NAMALWA (cell line): ENCODE measurements around the gene LY6G6C.

Experiments
- DNase-seq: peaks from one replicate; pipeline ENCODE4 v3.0.0-alpha.2; 2015; ENCODE audit warnings: low spot score

Gene LY6G6C, protein sequence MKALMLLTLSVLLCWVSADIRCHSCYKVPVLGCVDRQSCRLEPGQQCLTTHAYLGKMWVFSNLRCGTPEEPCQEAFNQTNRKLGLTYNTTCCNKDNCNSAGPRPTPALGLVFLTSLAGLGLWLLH

DNA sequence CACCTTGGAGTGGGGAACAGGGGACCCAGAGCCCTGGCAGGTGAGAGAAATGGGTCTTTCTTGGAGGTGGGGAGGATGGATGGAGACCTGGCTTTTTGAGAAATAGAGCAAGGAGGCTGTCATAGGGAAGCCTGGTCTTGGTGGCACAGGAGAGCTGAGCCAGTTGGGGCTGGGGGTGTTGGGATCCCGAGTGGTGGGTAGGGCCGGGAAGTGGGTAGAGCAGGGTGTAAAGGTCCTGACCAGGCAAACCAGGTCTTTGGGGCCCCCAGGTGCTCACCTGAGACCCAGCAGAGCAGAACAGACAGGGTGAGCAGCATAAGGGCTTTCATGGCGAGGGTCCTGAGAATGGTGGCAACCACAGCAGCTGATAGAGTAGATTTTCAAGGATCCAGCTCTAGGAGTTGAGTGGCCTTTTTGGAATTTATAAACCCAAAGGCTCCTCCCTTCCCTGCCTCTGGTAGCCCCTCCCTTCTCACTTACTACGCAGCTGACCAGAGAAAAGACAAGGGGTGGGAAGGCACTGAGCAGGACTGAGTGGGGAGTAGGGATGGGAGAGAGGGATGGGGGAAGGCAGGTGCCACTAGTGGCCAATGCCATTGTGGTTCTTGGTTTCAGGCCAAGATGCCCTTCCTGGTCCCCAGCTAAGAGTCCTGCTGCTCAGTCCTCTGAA lies at the start of gene LY6G6C:
Gene LY6G6C (minus strand): TSS at position 396 of the 670 bp plus-strand sequence. CDS start 67 bp downstream, at position 329.
- no peak for DNase-seq

DNA sequence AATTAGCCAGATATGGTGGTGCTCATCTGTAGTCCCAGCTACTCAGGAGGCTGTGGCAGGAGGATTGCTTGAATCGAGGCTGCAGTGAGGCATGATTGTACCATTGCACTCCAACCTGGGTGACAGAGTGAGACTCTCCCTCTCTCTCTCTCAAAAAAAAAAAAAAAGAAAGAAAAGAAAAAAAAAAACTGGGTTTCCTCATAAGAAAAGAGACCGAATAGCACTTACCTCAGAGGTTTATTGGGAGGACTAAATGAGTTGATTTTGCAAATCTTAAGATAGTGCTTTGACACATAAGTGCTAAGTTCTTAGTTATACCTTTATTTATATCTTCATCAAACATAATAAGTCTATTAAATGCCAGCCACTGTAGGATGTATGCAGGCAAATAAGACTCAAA lies 49.3 kb upstream of the LY6G6C start:
- DNase-seq: no peak

DNA sequence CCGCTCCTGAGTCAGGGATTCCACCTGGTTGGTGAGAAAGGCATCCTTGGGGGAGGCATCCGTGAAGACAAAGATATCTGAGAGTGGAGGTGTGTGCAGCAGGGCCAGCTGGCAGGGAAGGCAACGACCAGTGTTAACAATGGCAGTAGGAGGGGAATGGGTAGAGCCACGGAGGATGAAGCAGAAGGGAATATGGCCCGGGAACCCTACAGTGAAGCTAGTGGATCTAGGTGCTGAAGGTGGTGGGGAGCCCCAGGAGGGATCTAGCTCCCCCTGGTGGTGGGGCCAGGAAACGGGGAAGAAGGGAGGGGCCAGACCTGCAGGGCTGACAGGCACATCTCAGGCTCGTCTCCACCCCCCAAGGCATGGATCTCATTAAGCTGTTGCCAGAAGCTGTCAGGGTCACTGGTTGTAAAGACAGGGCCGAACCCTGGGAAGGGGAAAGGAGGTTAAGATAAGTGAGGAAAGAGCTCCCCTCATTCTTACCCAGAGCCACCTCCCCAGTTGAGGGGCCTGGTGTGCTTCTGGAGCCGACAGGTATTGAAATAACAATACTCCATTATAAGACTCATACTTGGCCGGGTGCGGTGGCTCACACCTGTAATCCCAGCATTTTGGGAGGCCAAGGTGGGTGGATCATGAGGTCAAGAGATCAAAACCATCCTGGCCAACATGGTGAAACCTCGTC lies 48.3 kb upstream of the LY6G6C start:
- DNase-seq: peak; percentile 87

DNA sequence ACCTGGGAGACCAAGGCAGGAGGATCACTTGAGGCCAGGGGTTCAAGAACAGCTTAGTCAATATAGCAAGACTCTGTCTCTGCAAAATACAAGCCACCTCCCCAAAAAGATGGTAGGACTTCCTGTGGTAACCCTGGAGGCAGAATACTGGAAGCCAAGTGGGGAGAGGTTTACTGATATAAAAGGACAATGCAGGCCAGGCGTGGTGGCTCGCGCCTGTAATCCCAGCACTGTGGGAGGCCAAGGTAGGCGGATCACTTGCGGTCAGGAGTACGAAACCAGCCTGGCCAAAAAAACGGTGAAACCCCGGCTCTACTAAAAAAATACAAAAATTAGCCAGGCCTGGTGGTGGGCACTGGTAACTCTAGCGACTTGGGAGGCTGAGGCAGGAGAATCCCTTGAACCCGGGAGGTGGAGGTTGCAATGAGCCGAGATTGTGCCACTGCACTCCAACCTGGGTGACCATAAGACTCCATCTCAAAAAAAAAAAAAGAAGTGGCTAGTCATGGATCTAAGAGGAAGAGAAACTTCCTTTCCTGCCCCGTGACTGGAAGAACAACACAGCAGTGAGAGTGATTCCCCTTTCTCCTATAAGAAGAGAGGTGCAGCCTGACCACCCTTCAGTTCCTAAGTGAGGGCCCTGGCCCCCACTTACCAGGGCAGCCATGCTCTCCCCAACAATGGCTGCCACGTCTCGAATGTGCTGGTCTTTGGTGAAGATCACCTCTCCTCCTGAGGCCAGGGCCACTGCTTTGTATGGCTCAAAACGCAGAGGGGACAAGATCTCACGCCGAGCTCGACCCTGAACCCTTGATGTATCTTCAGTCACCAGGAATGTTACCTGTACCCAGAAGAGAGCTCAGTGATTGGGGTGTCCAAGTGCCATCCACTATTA lies 47.1 kb upstream of the LY6G6C start:
- DNase-seq: no peak

DNA sequence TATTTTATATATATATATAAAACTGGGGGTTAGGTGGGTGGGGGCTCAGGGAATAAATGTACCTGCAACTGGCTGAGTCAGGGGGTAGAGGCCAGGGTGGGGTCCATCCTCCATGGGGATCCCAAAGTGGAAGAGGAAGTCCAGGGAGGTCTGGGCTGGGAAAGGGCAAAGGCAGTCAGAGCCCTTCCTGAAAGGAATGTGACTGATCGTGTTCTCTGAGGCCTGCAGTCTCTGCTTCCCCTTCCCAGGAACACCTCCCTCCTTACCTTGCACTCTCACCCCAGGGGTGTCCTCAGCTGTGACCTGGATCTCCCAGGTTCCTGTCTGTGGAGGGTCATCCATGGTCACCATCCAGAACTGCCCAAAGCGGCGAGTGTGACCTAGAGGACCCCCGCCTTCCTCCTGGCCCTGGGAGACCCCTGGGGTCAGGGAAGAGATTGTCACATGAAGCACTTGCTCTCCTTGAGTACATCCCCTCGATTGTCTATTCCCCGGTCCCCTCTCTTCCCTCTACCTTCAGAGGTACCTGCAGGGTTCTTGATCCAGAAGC lies 45.6 kb upstream of the LY6G6C start:
- DNase-seq: no peak

DNA sequence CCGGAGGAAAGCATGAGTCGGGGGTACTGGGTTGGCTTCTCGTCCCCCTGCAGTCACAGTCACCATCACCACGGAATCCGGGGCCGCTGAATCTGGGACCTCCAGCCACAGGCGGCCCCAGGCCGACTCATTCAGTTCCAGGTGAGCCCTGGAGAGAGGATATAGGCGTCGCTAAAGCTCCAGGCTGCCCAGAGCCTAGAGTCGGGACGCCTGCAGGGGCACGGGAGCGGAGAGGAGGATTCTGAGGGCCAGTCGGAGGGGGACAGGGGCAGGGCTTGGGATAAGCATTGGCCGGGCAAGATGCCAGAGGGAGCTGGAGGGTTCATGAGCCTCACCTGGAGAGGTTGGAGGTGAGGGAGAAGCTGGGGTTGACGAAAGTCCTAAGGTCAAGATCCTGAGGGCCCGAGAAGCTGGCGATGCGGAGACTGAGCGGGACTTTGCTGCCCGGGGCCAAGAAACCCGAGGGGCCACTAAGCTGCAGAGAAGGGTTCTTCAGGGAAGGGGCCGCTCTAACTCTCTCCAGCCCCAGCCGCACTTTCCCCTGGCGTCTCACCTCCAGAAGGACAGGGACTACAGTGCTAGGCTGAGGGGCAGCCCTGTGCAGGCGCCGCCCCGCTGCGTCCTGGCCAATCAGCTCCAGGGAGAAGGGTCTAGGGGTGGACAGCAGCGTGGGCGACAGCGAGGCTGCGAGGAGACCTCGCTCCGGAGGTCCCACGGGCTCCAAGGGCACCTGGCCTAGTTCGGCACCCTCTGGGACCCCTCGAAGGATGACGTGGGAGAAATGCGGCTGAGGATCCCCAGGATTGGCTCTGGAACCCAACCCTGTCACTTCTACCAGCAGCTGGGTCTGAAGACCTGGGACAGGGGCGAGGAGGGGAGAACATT lies 44.6 kb upstream of the LY6G6C start:
- no peak for DNase-seq

DNA sequence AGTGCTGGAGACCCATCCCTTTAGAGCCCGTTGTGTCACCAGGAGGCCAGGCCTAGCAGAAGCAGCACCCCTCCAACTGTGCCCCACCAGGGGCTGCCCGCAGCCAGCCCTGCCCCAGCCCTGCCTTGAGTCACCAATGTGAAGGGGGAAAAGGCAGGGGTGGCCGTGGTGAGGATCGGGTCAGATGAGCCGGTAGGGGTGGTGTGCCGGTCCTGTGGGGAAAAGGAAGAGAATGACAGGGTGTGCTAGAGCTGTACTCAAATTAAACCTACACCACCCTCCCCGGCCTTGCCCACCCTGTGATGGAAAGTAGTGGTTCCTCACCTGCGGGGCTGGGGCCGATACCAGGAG lies 44.0 kb upstream of the LY6G6C start:
- no peak for DNase-seq

DNA sequence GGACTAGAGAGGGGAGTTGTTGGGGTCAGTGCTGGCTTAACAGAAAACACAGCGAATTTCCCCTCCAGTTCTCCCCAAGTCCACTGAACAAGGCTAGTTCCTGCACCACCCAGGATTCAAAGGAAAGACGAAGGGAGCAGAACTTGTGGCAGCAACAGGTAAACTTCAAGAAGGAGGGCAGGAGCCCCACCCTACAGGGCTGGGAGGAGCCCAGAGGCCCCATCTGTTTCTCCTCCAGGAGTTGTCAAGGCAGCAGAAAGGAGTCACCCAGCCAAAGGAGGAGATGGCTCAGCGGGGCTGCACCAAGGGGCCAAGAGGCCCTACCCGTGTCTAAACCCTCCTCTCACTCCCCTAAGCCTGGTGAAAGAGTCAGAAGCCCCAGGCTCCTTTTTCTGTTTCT lies 42.7 kb upstream of the LY6G6C start:
- no peak for DNase-seq

DNA sequence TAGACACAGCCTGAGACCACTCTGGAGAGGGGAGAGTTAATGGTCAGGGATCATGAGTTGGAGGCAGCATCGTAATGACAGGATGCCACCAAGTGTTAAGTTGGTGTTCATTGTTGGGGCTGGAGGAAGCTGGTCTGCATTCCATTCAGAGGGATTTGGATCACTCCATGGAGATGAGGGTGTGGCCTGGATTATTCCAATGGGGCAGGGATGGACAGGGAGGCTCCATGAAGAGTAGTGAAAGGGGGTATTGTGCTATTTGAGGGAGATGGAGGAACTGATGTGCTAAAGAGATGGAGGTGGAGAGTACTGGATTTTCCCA lies 42.0 kb upstream of the LY6G6C start:
- DNase-seq: no peak

DNA sequence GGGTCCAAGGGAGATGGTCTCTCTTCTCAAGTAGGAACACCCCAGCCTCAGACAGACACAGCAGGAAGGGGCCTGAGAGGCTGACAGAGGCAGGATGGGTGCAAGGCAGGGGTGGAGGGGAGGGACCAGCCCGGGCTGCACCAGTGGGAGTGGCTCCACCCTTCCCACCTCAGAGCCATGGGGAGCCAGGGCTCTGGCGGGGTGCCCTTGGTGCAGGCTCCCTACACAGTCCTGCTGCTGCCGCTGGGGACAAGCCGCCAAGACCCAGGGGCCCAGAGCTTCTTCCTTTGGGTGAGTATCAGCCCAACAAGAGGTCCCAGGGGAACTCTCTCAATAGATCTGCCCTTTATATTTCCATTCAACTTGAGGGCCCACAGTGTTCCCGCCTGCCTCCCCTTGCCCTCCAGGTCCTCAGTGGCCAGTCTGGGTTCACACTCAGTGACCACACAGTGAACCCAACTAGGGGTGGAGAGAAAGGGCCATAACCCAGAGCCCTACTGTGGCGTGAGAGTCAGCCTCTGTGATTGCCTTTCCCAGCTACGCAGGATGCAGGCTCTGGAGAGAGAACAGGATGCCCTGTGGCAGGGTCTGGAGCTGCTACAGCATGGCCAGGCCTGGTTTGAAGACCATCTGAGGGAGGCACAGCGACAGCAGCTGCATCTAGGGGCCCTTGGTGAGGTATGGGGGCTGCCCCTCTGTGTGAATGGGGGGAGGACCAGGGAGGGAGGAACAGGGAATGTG lies 41.5 kb upstream of the LY6G6C start:
- DNase-seq: no peak

DNA sequence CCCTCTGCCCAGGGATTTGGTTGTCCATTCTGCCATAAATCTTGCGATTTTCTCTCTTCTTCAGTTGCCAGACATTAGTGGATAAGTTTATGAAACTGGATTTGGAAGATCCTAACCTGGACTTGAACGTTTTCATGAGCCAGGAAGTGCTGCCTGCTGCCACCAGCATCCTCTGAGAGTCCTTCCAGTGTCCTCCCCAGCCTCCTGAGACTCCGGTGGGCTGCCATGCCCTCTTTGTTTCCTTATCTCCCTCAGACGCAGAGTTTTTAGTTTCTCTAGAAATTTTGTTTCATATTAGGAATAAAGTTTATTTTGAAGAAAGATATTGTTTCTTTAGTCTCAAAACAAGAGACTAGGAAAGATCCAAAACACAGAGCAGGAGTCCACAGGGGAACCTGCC lies 40.8 kb upstream of the LY6G6C start, which contains the start of gene SAPCD1:
Gene SAPCD1 (plus strand): TSS at position 301 of the 400 bp plus-strand sequence. CDS start 399 bp downstream, outside the sequence.
- no peak for DNase-seq

DNA sequence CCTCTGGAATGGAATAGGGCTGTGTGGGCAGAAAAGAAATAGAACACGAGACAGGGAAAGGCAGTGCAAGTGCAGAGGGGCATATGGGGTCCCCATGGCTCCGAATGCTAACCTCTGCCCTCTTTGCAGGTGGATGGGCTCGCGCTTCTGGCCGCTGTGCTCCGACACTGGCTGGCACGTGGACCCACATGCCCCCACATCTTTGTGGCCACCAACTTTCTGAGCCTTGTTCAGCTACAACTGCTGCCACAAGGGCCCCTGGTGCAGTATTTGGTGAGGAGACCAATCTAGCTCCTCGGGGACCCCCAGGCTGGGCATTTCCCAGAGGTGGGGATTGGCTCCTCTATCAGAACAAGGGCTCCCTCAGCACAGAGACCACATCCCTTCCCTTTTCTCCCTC lies 39.8 kb upstream of the LY6G6C start:
- no peak for DNase-seq

DNA sequence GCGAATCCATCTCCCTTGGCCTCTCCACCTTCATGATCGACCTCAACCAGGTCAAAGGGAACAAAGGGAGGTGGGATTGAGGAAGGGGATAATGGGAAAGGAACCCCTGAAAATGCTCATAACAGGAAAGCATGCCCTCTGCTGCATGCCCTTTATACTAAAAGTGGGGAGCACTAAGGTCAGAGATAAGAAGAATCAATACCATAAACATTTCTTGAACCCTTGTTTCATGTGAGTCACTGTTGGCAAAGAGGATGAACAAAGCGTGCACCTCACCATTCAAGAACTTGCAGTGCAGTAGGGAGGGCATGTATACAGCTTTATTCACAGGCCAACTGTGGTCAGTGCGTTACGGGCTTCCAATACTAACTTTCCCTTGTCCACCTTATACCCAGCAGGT lies 39.2 kb upstream of the LY6G6C start:
- DNase-seq: no peak

DNA sequence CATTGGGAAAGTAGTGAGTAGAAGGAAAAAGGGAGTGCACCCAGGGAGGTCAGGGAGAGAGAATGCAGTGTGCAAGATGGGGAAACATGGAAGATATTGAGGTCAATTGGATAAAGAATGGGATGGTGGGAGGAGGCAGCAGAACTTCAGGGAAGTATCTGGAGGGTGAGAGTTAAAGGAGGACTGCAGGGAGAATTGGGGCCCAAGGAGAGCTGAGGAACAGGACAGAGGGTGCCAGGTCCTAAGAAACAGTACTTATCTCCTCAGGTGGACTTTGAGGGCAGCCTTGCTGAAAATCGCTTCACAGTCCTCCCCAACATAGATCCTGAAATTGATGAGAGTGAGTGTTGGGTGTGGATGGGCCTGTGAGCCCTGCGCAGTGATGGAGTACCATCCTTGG lies 36.7 kb upstream of the LY6G6C start:
- DNase-seq: no peak

DNA sequence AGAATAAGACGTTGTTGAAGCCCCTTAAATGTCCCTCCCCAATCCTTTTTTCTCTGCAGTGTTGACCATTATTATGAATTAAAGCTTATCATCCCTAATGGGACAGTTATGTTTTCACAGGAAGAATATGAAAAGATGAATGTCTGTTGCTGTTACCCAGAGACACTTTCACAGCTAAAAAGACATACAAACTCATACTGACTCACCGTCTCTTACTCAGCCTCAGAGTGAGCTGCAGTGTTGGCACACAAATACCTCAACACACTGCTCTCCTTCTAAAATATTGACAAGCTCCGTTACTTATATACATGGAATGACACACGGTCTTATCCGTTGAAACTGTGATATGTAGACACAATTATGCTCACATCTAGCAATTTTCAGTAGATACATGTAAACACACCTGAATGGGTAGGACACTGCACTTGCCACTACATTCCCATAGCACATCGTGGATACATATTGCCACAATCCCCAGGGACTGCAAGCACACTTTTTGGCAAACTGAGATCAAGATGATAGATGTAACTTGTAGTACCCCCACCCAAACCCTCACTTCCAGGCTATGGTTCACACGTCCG lies 31.3 kb upstream of the LY6G6C start:
- no peak for DNase-seq

DNA sequence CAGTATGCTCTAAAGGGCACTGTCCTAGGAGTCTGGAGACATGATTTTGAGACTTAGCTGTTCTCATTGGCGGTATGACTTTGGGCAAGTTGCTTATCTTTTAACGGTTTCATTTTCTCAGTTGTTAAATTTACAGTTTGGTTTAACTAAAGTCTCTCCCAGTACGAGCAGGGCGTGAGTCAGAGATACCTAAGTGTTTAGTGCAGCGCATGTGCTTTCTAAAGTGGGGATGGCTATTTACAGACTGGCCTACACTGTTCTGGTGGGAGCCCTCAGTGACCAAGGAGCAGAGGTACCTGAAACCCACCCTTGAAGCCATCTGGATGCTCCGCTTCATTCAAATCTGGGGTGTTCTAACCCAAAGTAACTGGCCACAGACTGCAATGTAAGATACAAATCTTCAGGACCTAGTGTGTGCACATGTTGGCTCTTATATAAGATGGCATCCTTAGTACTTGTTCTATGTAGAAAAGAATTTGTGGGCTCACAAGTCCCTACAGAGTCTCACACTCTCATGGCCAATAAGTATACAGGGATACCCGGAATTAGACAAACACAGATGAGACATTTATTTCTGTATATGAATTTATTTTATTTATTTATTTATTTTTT lies 29.0 kb upstream of the LY6G6C start:
- DNase-seq: no peak

DNA sequence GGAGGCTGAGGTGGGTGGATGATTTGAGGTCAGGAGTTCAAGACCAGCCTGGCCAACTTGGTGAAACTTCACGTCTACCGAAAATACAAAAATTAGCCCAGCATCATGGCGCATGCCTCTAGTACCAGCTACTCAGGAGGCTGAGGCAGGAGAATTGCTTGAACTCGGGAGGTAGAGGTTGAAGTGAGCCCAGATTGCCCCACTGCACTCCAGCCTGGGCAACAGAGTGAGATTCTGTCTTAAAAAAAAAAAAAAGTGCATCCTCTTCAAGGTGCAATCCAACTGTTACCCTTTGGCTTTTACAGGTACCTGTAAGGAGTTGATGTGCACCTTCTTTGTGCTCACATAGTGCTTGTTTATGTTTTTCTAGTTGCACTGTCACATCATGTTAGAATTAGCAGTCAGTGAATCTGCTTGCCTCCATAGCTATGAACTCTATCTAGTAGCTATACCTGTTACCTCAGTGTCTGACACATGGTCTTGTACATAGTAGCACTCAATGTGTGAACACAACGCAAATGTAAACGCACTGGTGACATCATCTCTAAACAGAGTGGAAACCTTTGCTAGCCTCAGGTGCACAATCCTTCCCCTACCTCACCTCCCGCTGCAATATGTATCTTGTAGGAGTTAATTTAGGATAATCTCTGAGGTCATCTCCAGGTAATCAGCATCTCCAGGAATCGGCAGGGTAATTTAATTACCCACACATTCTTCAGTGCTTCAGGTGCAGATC lies 27.9 kb upstream of the LY6G6C start:
- no peak for DNase-seq

DNA sequence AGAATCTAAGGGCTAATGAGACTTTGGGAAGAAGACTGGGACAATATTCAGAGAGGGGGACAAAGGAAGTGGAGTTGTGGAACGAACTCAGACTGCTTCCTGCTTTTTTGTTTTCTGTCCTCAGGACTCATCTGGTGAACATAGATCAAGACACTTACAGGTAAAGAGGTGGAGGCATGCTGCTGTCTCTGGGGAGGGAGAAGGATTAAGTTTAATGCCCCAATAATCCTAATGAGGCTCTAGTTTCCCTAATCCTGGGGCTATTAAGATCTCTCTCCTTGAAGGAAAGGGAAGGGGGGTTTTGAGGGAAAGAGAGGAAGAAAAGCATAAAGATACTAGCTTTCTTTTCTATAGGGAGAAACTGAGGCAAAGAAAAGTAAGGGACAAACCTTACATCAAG lies 22.9 kb upstream of the LY6G6C start:
- no peak for DNase-seq

DNA sequence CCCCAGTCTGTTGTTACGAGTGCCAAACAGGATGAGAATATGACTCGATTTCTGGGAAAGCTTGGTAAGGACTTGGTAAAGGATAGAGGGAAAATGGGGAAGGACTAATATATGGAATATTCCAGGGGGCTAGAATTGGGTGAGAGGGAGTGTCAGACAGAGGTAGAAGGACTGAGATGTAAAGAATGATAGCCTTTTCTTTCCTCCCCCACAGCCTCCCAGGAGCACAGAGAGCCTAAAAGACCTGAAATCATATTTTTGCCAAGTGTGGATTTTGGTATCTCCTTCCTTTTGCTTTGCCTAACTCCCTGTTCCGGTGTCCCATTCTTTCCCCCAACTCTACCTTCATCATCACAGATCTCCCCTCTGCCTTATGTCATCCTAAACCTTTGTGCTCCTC lies 21.3 kb upstream of the LY6G6C start:
- no peak for DNase-seq
